ENCODE data around the gene RPS21. TPM values are rescaled to one million over a fixed set of nuclear protein-coding genes. Genes with fewer than 3 reads are reported as not detected.

Gene RPS21
- polyA plus RNA-seq, 3 donors from 2014 or later: 743 to 1,716 (median 1,008) TPM

GRCh38 chr20:62349556-62350097, 37.3 kb upstream of the RPS21 start:
- Mint-ChIP-seq H3K27ac (no peak overlapping the region), H3K4me3 (no peak overlapping the region), H3K36me3 (peaks cover 0 to 4% (median 0%) of the 10 kb centered on the region in 3 donors), H3K9me3 (peaks cover 0 to 6% (median under 1%) of the 10 kb centered on the region in 6 donors), H3K4me1 (no peaks in the 10 kb centered on the region), H3K27me3 (ENCODE audit: low read depth in 3 of 3) (peaks cover 0 to 9% (median 0%) of the 10 kb centered on the region in 3 donors)
- DNase-seq: no peak

GRCh38 chr20:62350098-62350628, 36.7 kb upstream of the RPS21 start:
- H3K36me3 Mint-ChIP-seq: peaks cover 0 to 4% (median 0%) of the 10 kb centered on the region in 3 donors
- H3K27ac Mint-ChIP-seq: no peak overlapping the region
- H3K4me3 Mint-ChIP-seq: no peak overlapping the region
- H3K27me3 Mint-ChIP-seq (ENCODE audit: low read depth in 3 of 3): peaks cover 0 to 9% (median 0%) of the 10 kb centered on the region in 3 donors
- peaks cover 0 to 6% (median 0%) of the 10 kb centered on the region in 6 donors for H3K9me3 Mint-ChIP-seq
- no peaks in the 10 kb centered on the region for H3K4me1 Mint-ChIP-seq
- DNase-seq: no peak

DNA sequence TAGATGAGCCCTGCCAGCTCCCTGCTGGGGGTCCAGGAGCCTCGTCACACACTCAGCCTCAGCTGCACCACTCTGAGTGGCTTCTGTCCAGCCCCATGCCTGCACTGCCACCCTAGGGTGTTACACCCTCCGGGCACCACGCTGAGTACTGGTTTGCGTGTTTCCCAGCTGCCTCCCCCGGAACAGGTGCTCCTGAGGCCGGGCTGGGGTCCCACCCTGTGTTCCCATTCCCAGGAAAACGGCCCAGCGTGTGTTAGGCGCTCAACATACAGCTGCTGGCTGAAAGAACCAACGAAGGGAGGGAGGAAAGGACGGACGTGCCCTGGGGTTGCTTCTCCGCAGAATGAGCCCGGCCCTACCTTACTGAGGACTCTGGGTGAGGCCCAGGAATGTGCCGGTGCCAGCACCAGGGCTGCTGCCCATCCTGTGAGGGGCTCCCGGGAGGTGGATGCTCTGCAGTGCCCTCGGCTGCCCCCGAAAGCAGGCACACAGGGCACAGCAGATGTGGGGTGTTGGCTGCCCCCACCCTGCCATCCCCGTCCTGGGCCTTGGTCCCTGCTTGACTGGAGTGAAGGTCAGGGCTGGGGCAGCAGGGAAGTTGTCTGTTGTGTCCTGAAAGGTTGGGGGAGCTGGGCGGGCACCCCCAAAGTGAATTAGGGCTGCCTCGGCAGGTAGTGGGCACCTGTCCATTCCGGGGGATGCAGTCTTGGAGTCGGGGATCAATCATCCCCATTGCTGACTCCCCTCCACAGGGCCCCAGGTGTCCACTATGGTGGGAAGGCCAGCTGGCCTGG, 36.1 kb upstream of the RPS21 start:
- H3K36me3 Mint-ChIP-seq: peaks cover 0 to 4% (median 0%) of the 10 kb centered on the region in 3 donors
- no peaks in the 10 kb centered on the region for H3K4me1 Mint-ChIP-seq
- H3K9me3 Mint-ChIP-seq: peaks cover 0 to 6% (median 0%) of the 10 kb centered on the region in 6 donors
- H3K27me3 Mint-ChIP-seq (ENCODE audit: low read depth in 3 of 3): peaks cover 0 to 10% (median 0%) of the 10 kb centered on the region in 3 donors
- DNase-seq: no peak
- no peak overlapping the region for H3K4me3 Mint-ChIP-seq
- no peak overlapping the region for H3K27ac Mint-ChIP-seq

- peaks cover 0 to 6% (median 0%) of the 10 kb centered on the region in 6 donors for H3K9me3 Mint-ChIP-seq
- H3K4me1 Mint-ChIP-seq: no peaks in the 10 kb centered on the region
- H3K36me3 Mint-ChIP-seq: peaks cover 0 to 4% (median 0%) of the 10 kb centered on the region in 3 donors
- no peak overlapping the region for H3K4me3 Mint-ChIP-seq
- no peak overlapping the region for H3K27ac Mint-ChIP-seq
- DNase-seq: no peak
- peaks cover 0 to 11% (median 0%) of the 10 kb centered on the region in 3 donors for H3K27me3 Mint-ChIP-seq (ENCODE audit: low read depth in 3 of 3)
Observed at GRCh38 chr20:62351469-62352401, 35.2 kb upstream of the RPS21 start.

- peaks cover 0 to 4% (median 0%) of the 10 kb centered on the region in 3 donors for H3K36me3 Mint-ChIP-seq
- no peak overlapping the region for H3K27ac Mint-ChIP-seq
- H3K4me1 Mint-ChIP-seq: no peaks in the 10 kb centered on the region
- peaks cover 0 to 11% (median 0%) of the 10 kb centered on the region in 3 donors for H3K27me3 Mint-ChIP-seq (ENCODE audit: low read depth in 3 of 3)
- H3K4me3 Mint-ChIP-seq: no peak overlapping the region
- H3K9me3 Mint-ChIP-seq: peaks cover 0 to 6% (median 0%) of the 10 kb centered on the region in 6 donors
- no peak for DNase-seq
Observed at GRCh38 chr20:62352402-62353288, 34.3 kb upstream of the RPS21 start.

GRCh38 chr20:62353289-62354030, 33.4 kb upstream of the RPS21 start:
- no peaks in the 10 kb centered on the region for H3K4me1 Mint-ChIP-seq
- H3K36me3 Mint-ChIP-seq: peaks cover 0 to 3% (median 0%) of the 10 kb centered on the region in 3 donors
- H3K27me3 Mint-ChIP-seq (ENCODE audit: low read depth in 3 of 3): peaks cover 0 to 11% (median 0%) of the 10 kb centered on the region in 3 donors
- H3K4me3 Mint-ChIP-seq: no peak overlapping the region
- no peak for DNase-seq
- H3K9me3 Mint-ChIP-seq: peaks cover 0 to 4% (median 0%) of the 10 kb centered on the region in 6 donors
- H3K27ac Mint-ChIP-seq: no peak overlapping the region

DNA sequence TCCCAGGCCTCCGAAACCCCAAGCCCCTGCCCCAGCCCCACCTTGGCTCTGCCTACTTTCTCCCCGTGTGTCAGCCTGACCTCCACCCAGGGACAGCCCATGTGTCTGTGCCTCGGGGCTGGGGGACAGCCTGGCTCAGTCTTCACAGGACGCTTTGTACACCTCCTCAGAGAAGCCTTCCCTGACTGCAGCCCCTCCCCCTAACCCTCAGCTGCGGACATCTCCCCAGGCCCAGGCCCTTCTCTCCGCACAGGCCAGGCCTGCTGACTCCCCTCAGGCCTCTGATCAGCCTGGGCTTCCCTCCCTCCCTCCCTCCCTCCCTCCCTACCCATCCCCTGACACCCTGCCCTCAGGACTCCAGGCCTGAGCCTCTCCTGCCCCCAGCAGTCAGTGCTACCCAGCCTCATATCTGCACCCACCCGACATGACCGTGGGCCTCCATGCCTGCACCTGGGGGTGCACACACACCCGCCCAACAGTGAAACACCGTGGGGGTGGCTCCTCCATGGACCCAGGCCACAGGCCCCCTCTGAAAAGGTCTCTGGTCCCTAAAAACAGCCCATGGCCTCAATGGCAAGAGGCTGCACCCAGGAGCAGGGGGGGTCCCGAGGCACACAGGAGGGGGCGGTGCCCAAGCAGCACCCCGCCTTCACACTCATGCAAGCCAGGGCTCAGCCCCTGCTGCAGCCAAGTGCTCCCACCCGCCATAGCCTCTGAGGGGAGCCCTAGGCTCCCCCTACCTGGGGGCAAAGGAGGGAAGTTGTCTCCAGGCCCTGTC, 32.7 kb upstream of the RPS21 start:
- H3K9me3 Mint-ChIP-seq: no peaks in the 10 kb centered on the region
- H3K4me3 Mint-ChIP-seq: no peak overlapping the region
- no peaks in the 10 kb centered on the region for H3K36me3 Mint-ChIP-seq
- H3K27me3 Mint-ChIP-seq (ENCODE audit: low read depth in 3 of 3): peaks cover 0 to 3% (median 2%) of the 10 kb centered on the region in 3 donors
- no peaks in the 10 kb centered on the region for H3K4me1 Mint-ChIP-seq
- DNase-seq: no peak
- H3K27ac Mint-ChIP-seq: no peak overlapping the region

GRCh38 chr20:62354811-62355341, 32.0 kb upstream of the RPS21 start:
- Mint-ChIP-seq H3K36me3 (no peaks in the 10 kb centered on the region), H3K4me1 (no peaks in the 10 kb centered on the region), H3K27ac (no peak overlapping the region), H3K4me3 (no peak overlapping the region), H3K27me3 (ENCODE audit: low read depth in 3 of 3) (peaks cover 0 to 2% (median 2%) of the 10 kb centered on the region in 3 donors), H3K9me3 (no peaks in the 10 kb centered on the region)
- no peak for DNase-seq

DNA sequence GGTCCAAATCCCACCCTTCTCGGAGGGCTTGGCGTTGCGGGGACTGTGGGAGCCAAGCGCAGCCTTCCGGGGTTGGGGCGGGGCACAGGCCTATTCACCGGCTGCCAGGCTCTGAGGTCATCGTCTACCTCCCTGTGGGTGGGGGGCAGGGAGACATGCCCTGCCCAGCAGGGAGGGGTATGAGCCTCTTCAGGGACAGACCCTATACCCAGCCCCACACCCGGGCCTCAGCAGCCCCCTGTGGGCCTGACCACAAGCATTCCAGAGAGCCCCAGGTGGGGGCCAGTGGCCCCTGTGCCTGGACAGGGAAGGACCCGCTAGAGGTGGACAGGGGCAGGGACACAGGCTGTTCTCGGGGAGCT, 31.4 kb upstream of the RPS21 start:
- DNase-seq: no peak
- Mint-ChIP-seq H3K9me3 (no peaks in the 10 kb centered on the region), H3K4me3 (no peak overlapping the region), H3K27me3 (ENCODE audit: low read depth in 3 of 3) (peaks cover 0 to 2% (median 2%) of the 10 kb centered on the region in 3 donors), H3K36me3 (no peaks in the 10 kb centered on the region), H3K4me1 (no peaks in the 10 kb centered on the region), H3K27ac (no peak overlapping the region)

DNA sequence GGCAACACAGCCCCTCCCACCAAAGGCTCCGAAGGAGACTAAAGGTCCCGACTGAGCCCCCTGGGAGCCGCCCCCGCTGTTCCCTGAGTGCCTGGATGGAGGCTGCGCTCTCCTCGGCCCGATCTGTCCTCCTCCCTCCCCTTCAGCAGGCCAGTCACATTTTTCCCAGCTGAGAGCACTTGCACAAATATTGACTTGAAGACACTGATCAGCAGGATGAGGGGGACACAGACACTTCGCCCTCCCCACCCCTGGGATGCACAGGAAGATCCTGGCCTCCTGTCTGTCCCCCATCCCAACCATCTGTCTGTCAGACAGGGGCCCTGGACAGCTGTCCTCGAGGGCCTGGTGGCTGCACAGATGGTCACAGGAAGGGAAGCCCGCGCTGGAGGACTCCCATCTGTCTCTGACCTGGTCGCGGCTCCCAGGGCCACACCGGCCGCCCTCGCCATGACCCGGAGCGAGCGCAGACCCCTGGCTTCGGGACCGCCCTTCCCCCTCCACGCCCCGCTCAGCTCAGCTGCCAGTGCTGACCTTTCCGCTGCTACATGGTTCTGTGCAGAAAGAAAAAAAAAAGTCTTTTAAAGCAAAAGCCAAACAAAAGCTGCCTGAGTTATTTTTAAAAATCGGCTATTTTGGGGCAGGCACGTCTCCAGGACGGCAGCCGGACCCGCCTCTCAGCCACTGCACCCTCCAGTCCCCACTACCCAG, 30.9 kb upstream of the RPS21 start:
- Mint-ChIP-seq H3K4me1 (no peaks in the 10 kb centered on the region), H3K9me3 (no peaks in the 10 kb centered on the region), H3K27ac (no peak overlapping the region), H3K36me3 (no peaks in the 10 kb centered on the region), H3K4me3 (no peak overlapping the region), H3K27me3 (ENCODE audit: low read depth in 3 of 3) (peaks cover 0 to 2% (median 2%) of the 10 kb centered on the region in 3 donors)
- no peak for DNase-seq

DNA sequence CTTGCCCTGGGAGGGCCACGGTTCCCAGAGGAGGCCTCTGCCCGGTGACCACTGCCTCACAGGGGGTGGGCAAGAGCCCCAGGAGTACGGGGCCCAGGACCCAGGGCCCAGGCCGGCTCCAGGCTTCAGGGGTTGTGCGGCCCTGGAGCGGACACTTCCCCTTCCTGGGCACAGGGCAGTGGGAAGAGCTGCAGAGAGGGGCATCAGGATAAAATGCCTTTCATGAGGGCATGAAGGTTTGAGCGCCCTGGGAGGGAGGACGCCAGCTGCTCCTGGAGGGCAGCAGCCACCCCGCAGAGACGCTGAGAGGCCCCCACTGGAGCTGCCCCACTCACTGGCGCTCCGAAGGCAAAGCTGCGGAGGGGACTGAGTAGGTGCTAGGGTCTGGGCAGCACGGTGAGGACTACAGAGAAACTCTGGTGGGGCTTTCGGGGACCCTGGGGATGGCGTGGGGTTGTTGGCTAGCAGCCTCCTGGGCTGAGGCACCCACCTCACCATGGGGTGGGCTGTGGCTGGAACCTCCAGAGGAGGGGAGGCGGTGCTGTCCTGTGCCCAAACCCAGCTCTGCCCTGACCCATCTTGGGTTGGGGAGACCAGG, 30.2 kb upstream of the RPS21 start:
- Mint-ChIP-seq H3K4me1 (no peaks in the 10 kb centered on the region), H3K9me3 (no peaks in the 10 kb centered on the region), H3K36me3 (no peaks in the 10 kb centered on the region), H3K27me3 (ENCODE audit: low read depth in 3 of 3) (peaks cover 0 to 2% (median 2%) of the 10 kb centered on the region in 3 donors), H3K4me3 (no peak overlapping the region), H3K27ac (no peak overlapping the region)
- no peak for DNase-seq

Measured in immature natural killer cell (primary cell).